Spleen (tissue), 11 donors: ENCODE data around the gene C9orf40. TPM values are rescaled to one million over a fixed set of nuclear protein-coding genes. Genes with fewer than 3 reads are reported as not detected.

ENCODE experiments used
- DNase-seq: peaks from one replicate; pipeline ENCODE4 v3.0.0-alpha.2; 2020
- H3K27ac ChIP-seq, 8 donors: fragments of 200-600 bp; sonication (generic) in 7 of 8; 1 replicate in 4 of 8; 2 replicates in 4 of 8; pipeline versions ENCODE4 v1.5.0 to v1.8.0; 2016 to 2021; ENCODE audit warnings: inconsistent platforms in 4 of 8, mild to moderate bottlenecking in 4 of 8, moderate library complexity in 1 of 8
- H3K27me3 ChIP-seq, 7 donors: fragments of 200-600 bp; sonication (generic) in 6 of 7; replicated peaks in 1 of 7; 1 replicate in 4 of 7; 2 replicates in 3 of 7; pipeline versions ENCODE4 v1.5.0 to v1.8.0; 2016 to 2021; ENCODE audit warnings: inconsistent platforms in 3 of 7, mild to moderate bottlenecking in 1 of 7
- H3K36me3 ChIP-seq, 6 donors: fragments of 200-600 bp; sonication (generic) in 5 of 6; 1 replicate in 4 of 6; 2 replicates in 2 of 6; pipeline versions ENCODE4 v1.5.0 to v1.8.0; 2016 to 2021; ENCODE audit warnings: inconsistent platforms in 2 of 6
- H3K4me1 ChIP-seq, 6 donors: fragments of 200-600 bp; sonication (generic) in 5 of 6; 1 replicate in 3 of 6; 2 replicates in 3 of 6; pipeline versions ENCODE4 v1.5.0 to v1.8.0; 2016 to 2021; ENCODE audit warnings: inconsistent platforms in 3 of 6
- H3K4me3 ChIP-seq, 8 donors: fragments of 200-600 bp; sonication (generic) in 7 of 8; 1 replicate in 4 of 8; 2 replicates in 4 of 8; pipeline versions ENCODE4 v1.5.0 to v1.8.0; 2016 to 2021; ENCODE audit warnings: inconsistent platforms in 4 of 8, mild to moderate bottlenecking in 4 of 8, moderate library complexity in 2 of 8
- H3K9me3 ChIP-seq, 8 donors: fragments of 200-600 bp; sonication (generic) in 7 of 8; 1 replicate in 4 of 8; 2 replicates in 4 of 8; pipeline versions ENCODE4 v1.5.0 to v1.8.0; 2016 to 2021; ENCODE audit warnings: inconsistent platforms in 4 of 8
- POLR2A ChIP-seq, 3 donors: fragments of 450-650 bp; IDR thresholded peaks; one replicate each; pipeline ENCODE4 v1.5.1; 2017; ENCODE audit warnings: antibody characterized with exemption in 3 of 3, mild to moderate bottlenecking in 1 of 3
- POLR2AphosphoS5 ChIP-seq, 3 donors: sonication (generic); formaldehyde crosslinking; IDR thresholded peaks; one replicate each; pipeline ENCODE4 v1.5.1; 2017; ENCODE audit warnings: antibody characterized with exemption in 3 of 3
- WGBS, 5 donors: extraction: QIAGEN DNeasy Blood & Tissue Kit in 3 of 5; methylation state at CpG; one replicate each; pipeline versions ENCODE4 v1.1.5 to v1.1.7; 2013 to 2018; 5-methylcytosine and 5-hydroxymethylcytosine counted together
- intact Hi-C: fragments of 100-400 bp; cut with DNase I; formaldehyde crosslinking; loops from one replicate; pipeline ENCODE4 v1.15.0; 2023; ENCODE audit warnings: low total_unique reads
- polyA plus RNA-seq, 3 donors: library from polyadenylated mRNA; stranded (reverse); fragments of 200-250 nt; gene quantifications; one replicate each; pipeline ENCODE4 v1.2.1, GENCODE V29; 2013
- total RNA-seq, 7 donors: library from RNA; depleted of rRNA in 3 of 7; stranded (reverse); fragments of >200 nt in 3 of 7; fragmentation: NEBNext Ultra II Directional in 4 of 7; extraction: Animal tissue kit (Norgen Biotek cat#: 25700) in 4 of 7; gene quantifications; one replicate each; pipeline versions ENCODE4 v1.1.0 to v1.2.1, GENCODE V29; 2016 to 2021
- TF ChIP-seq, protein P1 (sequence below), 11 experiments: fragments of 200-600 bp in 7 of 11; fragments of 450-650 bp in 4 of 11; sonication (generic) in 4 of 11; IDR thresholded peaks in 8 of 11; conservative IDR thresholded peaks in 3 of 11; 1 replicate in 7 of 11; 2 replicates in 4 of 11; pipeline versions ENCODE4 v1.4.0 to v1.8.0; 2016 to 2021; ENCODE audit warnings: antibody characterized with exemption in 11 of 11, inconsistent platforms in 4 of 11, mild to moderate bottlenecking in 1 of 11
- donor health status: healthy with polysubstance abuse.
- donor health status: DM: no; HTN: no; CAD: no; lungs with moderate emphysema.
- donor health status: DM: no; HTN: no; CAD: no.
- donor health status: Bipolar disorder and iron deficiency.
- donor health status: healthy.
- donor health status: DM: no; HTN: no; CAD: no.
- donor health status: DM: yes; HTN: yes; CAD: no.

Gene C9orf40
- total and polyA plus RNA-seq, 10 donors = 4.0 to 6.6 (median 5.0) TPM

GRCh38 chr9:74908665-74909064, 44.0 kb downstream of the C9orf40 start:
- no peak overlapping the region for H3K4me3 ChIP-seq
- no peak for DNase-seq
- H3K27me3 ChIP-seq = peaks cover 0 to 19% (median 0%) of the 10 kb centered on the region in 7 donors
- no peak overlapping the region for H3K27ac ChIP-seq
- no peak for TF ChIP-seq POLR2AphosphoS5 (IDR thresholded peaks at IDR 0.05)
- TF ChIP-seq, protein P1, sequence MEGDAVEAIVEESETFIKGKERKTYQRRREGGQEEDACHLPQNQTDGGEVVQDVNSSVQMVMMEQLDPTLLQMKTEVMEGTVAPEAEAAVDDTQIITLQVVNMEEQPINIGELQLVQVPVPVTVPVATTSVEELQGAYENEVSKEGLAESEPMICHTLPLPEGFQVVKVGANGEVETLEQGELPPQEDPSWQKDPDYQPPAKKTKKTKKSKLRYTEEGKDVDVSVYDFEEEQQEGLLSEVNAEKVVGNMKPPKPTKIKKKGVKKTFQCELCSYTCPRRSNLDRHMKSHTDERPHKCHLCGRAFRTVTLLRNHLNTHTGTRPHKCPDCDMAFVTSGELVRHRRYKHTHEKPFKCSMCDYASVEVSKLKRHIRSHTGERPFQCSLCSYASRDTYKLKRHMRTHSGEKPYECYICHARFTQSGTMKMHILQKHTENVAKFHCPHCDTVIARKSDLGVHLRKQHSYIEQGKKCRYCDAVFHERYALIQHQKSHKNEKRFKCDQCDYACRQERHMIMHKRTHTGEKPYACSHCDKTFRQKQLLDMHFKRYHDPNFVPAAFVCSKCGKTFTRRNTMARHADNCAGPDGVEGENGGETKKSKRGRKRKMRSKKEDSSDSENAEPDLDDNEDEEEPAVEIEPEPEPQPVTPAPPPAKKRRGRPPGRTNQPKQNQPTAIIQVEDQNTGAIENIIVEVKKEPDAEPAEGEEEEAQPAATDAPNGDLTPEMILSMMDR (IDR thresholded peaks at IDR 0.05 in 8 of 11, conservative IDR thresholded peaks at IDR 0.05 in 3 of 11) = no peak
- no peak for TF ChIP-seq POLR2A (IDR thresholded peaks at IDR 0.05)
- no peaks in the 10 kb centered on the region for H3K36me3 ChIP-seq
- H3K4me1 ChIP-seq = no peaks in the 10 kb centered on the region
- 63 to 91% (median 75%) methylated on average over 4 of the region's 4 CpGs for whole genome bisulfite sequencing, 5 donors
- peaks cover 0 to 28% (median 20%) of the 10 kb centered on the region in 8 donors for H3K9me3 ChIP-seq
- intact Hi-C loops = no loop called here

DNA sequence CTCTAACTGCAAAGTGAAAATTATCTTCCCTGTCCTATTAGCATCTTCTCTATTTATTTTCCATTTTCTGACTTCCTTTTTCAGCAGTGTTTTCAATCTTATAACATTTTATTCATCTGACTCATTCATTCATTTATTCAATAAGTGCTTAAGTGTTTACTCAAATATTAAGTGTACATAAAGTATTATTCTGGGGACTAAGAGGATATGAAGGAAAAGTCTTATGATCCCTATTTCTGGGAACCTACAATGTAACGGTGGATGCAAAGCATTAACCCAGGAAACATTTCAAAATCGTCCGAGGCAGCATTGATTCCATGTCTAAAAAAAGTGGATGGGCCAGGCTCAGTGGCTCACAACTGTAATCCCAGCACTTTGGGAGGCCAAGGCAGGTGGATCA, 45.6 kb downstream of the C9orf40 start:
- Histone ChIP-seq H3K4me1 (no peaks in the 10 kb centered on the region), H3K36me3 (no peaks in the 10 kb centered on the region), H3K4me3 (no peak overlapping the region), H3K27ac (no peak overlapping the region), H3K9me3 (peaks cover 0 to 15% (median 9%) of the 10 kb centered on the region in 8 donors), H3K27me3 (peaks cover 0 to 19% (median 0%) of the 10 kb centered on the region in 7 donors)
- 79 to 88% (median 87%) methylated on average over 3 of the region's 3 CpGs for WGBS, 5 donors
- TF ChIP-seq, protein P1 (IDR thresholded peaks at IDR 0.05 in 8 of 11, conservative IDR thresholded peaks at IDR 0.05 in 3 of 11) = no peak
- TF ChIP-seq POLR2AphosphoS5 (IDR thresholded peaks at IDR 0.05) (no peak), POLR2A (IDR thresholded peaks at IDR 0.05) (no peak)
- intact Hi-C loops = no loop called here
- no peak for DNase-seq

DNA sequence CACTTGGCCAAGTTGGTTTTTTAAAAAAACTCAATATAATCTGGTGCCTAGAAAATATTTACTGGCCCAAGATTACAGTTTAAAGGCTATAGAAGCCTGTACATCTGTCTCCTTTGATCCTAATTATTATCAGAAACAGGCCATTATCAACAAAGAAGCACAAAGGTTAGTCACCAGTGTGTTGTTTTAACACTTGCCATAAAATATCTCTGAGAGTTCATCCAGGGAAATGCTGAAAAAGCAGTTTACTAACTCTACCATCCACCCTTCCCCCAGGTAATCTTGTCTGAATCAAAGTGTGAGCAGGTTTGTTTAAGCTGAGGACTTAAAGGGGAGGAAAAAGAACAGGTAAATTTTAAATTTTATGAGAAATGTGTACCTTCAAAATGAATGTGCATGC, 51.7 kb downstream of the C9orf40 start:
- H3K36me3 ChIP-seq = no peaks in the 10 kb centered on the region
- no peaks in the 10 kb centered on the region for H3K4me1 ChIP-seq
- no peak for DNase-seq
- no peak overlapping the region for H3K4me3 ChIP-seq
- H3K27me3 ChIP-seq = peaks cover 0 to 30% (median 0%) of the 10 kb centered on the region in 7 donors
- no peak overlapping the region for H3K27ac ChIP-seq
- TF ChIP-seq POLR2A (IDR thresholded peaks at IDR 0.05) = no peak
- TF ChIP-seq, protein P1 (IDR thresholded peaks at IDR 0.05 in 8 of 11, conservative IDR thresholded peaks at IDR 0.05 in 3 of 11) = no peak
- TF ChIP-seq POLR2AphosphoS5 (IDR thresholded peaks at IDR 0.05) = no peak
- H3K9me3 ChIP-seq = no peaks in the 10 kb centered on the region
- intact Hi-C loops = no loop called here

Other genes with a start within 250 kb of the C9orf40 start
- 1 to 10 TPM in 6 of 7 donors, under 1 TPM in 1; 0.59 to 9.9 (median 1.8) TPM for gene TRPM6, start 65.0 kb downstream of the C9orf40 start, total RNA-seq
- under 1 TPM; 0.05 to 0.16 (median 0.15) TPM for gene TRPM6, start 65.0 kb downstream of the C9orf40 start, polyA plus RNA-seq
- gene CARNMT1, start 75.4 kb upstream of the C9orf40 start, total RNA-seq = 10 to 100 TPM; 13.8 to 23.1 (median 16.6) TPM
- gene CARNMT1, start 75.4 kb upstream of the C9orf40 start, polyA plus RNA-seq = 1 to 10 TPM; 4.6 to 7.7 (median 6.9) TPM
- gene NMRK1, start 135.2 kb upstream of the C9orf40 start, total RNA-seq = 10 to 100 TPM; 27.4 to 58.1 (median 39.1) TPM
- 10 to 100 TPM; 31.9 to 65.5 (median 57.0) TPM for gene NMRK1, start 135.2 kb upstream of the C9orf40 start, polyA plus RNA-seq
- gene OSTF1, start 135.6 kb upstream of the C9orf40 start, total RNA-seq = 100 to 1,000 TPM in 5 of 7 donors, 10 to 100 TPM in 2; 76.4 to 123 (median 114) TPM
- 10 to 100 TPM; 58.4 to 89.4 (median 73.4) TPM for gene OSTF1, start 135.6 kb upstream of the C9orf40 start, polyA plus RNA-seq